ENCODE measurements around the gene EFCAB13. TPM values are rescaled to one million over a fixed set of nuclear protein-coding genes. Genes with fewer than 3 reads are reported as not detected.
A peak's percentile ranks its signal among the peaks of the same experiment; 100 is the strongest.

EFCAB13 gene
- total RNA-seq, 1 donor, result 10.5 TPM

GRCh38 chr17:47301831-47302230 is 21.9 kb upstream of the EFCAB13 start:
- no peaks in the 10 kb centered on the region for H3K27me3 ChIP-seq (ENCODE audit: insufficient read depth, low read length)
- H3K9me3 ChIP-seq (ENCODE audit: low read depth, low read length), result no peaks in the 10 kb centered on the region
- no peak overlapping the region for H3K4me3 ChIP-seq (ENCODE audit: low read length)
- no peaks in the 10 kb centered on the region for H3K4me1 ChIP-seq (ENCODE audit: insufficient read depth, low read length)

- no peaks in the 10 kb centered on the region for H3K4me1 ChIP-seq (ENCODE audit: insufficient read depth, low read length)
- no peak overlapping the region for H3K4me3 ChIP-seq (ENCODE audit: low read length)
- H3K9me3 ChIP-seq (ENCODE audit: low read depth, low read length), result no peaks in the 10 kb centered on the region
- no peaks in the 10 kb centered on the region for H3K27me3 ChIP-seq (ENCODE audit: insufficient read depth, low read length)
These were observed 19.6 kb upstream of the EFCAB13 start for GRCh38 chr17:47304186-47304585.

- no peaks in the 10 kb centered on the region for H3K4me1 ChIP-seq (ENCODE audit: insufficient read depth, low read length)
- no peak overlapping the region for H3K4me3 ChIP-seq (ENCODE audit: low read length)
- H3K9me3 ChIP-seq (ENCODE audit: low read depth, low read length), result no peaks in the 10 kb centered on the region
- H3K27me3 ChIP-seq (ENCODE audit: insufficient read depth, low read length), result no peaks in the 10 kb centered on the region
These were observed 18.3 kb upstream of the EFCAB13 start for GRCh38 chr17:47305302-47305923.

- no peaks in the 10 kb centered on the region for H3K9me3 ChIP-seq (ENCODE audit: low read depth, low read length)
- no peaks in the 10 kb centered on the region for H3K27me3 ChIP-seq (ENCODE audit: insufficient read depth, low read length)
- H3K4me3 ChIP-seq (ENCODE audit: low read length), result no peak overlapping the region
- H3K4me1 ChIP-seq (ENCODE audit: insufficient read depth, low read length), result no peaks in the 10 kb centered on the region
These were observed 13.5 kb upstream of the EFCAB13 start for GRCh38 chr17:47310186-47310733.

GRCh38 chr17:47311420-47311819 is 12.3 kb upstream of the EFCAB13 start:
- Histone ChIP-seq H3K9me3 (ENCODE audit: low read depth, low read length) (no peaks in the 10 kb centered on the region), H3K4me1 (ENCODE audit: insufficient read depth, low read length) (no peaks in the 10 kb centered on the region), H3K27me3 (ENCODE audit: insufficient read depth, low read length) (no peaks in the 10 kb centered on the region), H3K4me3 (ENCODE audit: low read length) (no peak overlapping the region)

- Histone ChIP-seq H3K4me1 (ENCODE audit: insufficient read depth, low read length) (no peaks in the 10 kb centered on the region), H3K4me3 (ENCODE audit: low read length) (no peak overlapping the region), H3K27me3 (ENCODE audit: insufficient read depth, low read length) (no peaks in the 10 kb centered on the region), H3K9me3 (ENCODE audit: low read depth, low read length) (no peaks in the 10 kb centered on the region)
These were observed 8.1 kb upstream of the EFCAB13 start for GRCh38 chr17:47315451-47316266.

- Histone ChIP-seq H3K27me3 (ENCODE audit: insufficient read depth, low read length) (peaks cover 2% of the 10 kb centered on the region), H3K4me1 (ENCODE audit: insufficient read depth, low read length) (no peaks in the 10 kb centered on the region), H3K4me3 (ENCODE audit: low read length) (no peak overlapping the region), H3K9me3 (ENCODE audit: low read depth, low read length) (no peaks in the 10 kb centered on the region)
These were observed 7.4 kb upstream of the EFCAB13 start for GRCh38 chr17:47316311-47316710.

- H3K4me3 ChIP-seq (ENCODE audit: low read length), result no peak overlapping the region
- H3K27me3 ChIP-seq (ENCODE audit: insufficient read depth, low read length), result peaks cover 2% of the 10 kb centered on the region
- no peaks in the 10 kb centered on the region for H3K4me1 ChIP-seq (ENCODE audit: insufficient read depth, low read length)
- H3K9me3 ChIP-seq (ENCODE audit: low read depth, low read length), result no peaks in the 10 kb centered on the region
These were observed 6.6 kb upstream of the EFCAB13 start for GRCh38 chr17:47317119-47317518.

- peaks cover 4% of the 10 kb centered on the region for H3K4me1 ChIP-seq (ENCODE audit: insufficient read depth, low read length)
- peaks cover 4% of the 10 kb centered on the region for H3K27me3 ChIP-seq (ENCODE audit: insufficient read depth, low read length)
- H3K4me3 ChIP-seq (ENCODE audit: low read length), result no peak overlapping the region
- H3K9me3 ChIP-seq (ENCODE audit: low read depth, low read length), result no peaks in the 10 kb centered on the region
These were observed 5.4 kb upstream of the EFCAB13 start for GRCh38 chr17:47318197-47318918.

- H3K9me3 ChIP-seq (ENCODE audit: low read depth, low read length), result no peaks in the 10 kb centered on the region
- no peak overlapping the region for H3K4me3 ChIP-seq (ENCODE audit: low read length)
- peaks cover 4% of the 10 kb centered on the region for H3K27me3 ChIP-seq (ENCODE audit: insufficient read depth, low read length)
- H3K4me1 ChIP-seq (ENCODE audit: insufficient read depth, low read length), result peaks cover 19% of the 10 kb centered on the region
These were observed 2.8 kb upstream of the EFCAB13 start for GRCh38 chr17:47320879-47321502.

GRCh38 chr17:47324224-47325020 is 667 bp downstream of the EFCAB13 start:
- Histone ChIP-seq H3K4me3 (ENCODE audit: low read length) (peak overlapping the region; percentile 85), H3K4me1 (ENCODE audit: insufficient read depth, low read length) (peaks cover 19% of the 10 kb centered on the region), H3K27me3 (ENCODE audit: insufficient read depth, low read length) (peaks cover 4% of the 10 kb centered on the region), H3K9me3 (ENCODE audit: low read depth, low read length) (no peaks in the 10 kb centered on the region)

GRCh38 chr17:47325176-47325575 is 1.4 kb downstream of the EFCAB13 start:
- peak overlapping the region; percentile 85 for H3K4me3 ChIP-seq (ENCODE audit: low read length)
- H3K9me3 ChIP-seq (ENCODE audit: low read depth, low read length), result no peaks in the 10 kb centered on the region
- peaks cover 19% of the 10 kb centered on the region for H3K4me1 ChIP-seq (ENCODE audit: insufficient read depth, low read length)
- peaks cover 4% of the 10 kb centered on the region for H3K27me3 ChIP-seq (ENCODE audit: insufficient read depth, low read length)

GRCh38 chr17:47330548-47330947 is 6.8 kb downstream of the EFCAB13 start:
- Histone ChIP-seq H3K9me3 (ENCODE audit: low read depth, low read length) (peaks cover 4% of the 10 kb centered on the region), H3K4me3 (ENCODE audit: low read length) (no peak overlapping the region), H3K27me3 (ENCODE audit: insufficient read depth, low read length) (no peaks in the 10 kb centered on the region), H3K4me1 (ENCODE audit: insufficient read depth, low read length) (no peaks in the 10 kb centered on the region)

- H3K9me3 ChIP-seq (ENCODE audit: low read depth, low read length), result peaks cover 4% of the 10 kb centered on the region
- H3K27me3 ChIP-seq (ENCODE audit: insufficient read depth, low read length), result no peaks in the 10 kb centered on the region
- H3K4me1 ChIP-seq (ENCODE audit: insufficient read depth, low read length), result no peaks in the 10 kb centered on the region
- no peak overlapping the region for H3K4me3 ChIP-seq (ENCODE audit: low read length)
These were observed 8.5 kb downstream of the EFCAB13 start for GRCh38 chr17:47332287-47332686.
